CD4-positive, alpha-beta T cell treated with Interleukin-15 for 1 hour (primary cell): Measurements from ENCODE around the gene PPIF.

ENCODE experiments used
- DNase-seq: peaks from one replicate; pipeline ENCODE4 v3.0.0-alpha.2; 2020

Gene PPIF

GRCh38 chr10:79349766-79350406 is 2.6 kb downstream of the PPIF start:
- no peak for DNase-seq

GRCh38 chr10:79350407-79351154 is 3.3 kb downstream of the PPIF start:
- DNase-seq = no peak

- no peak for DNase-seq
Measured at GRCh38 chr10:79351332-79351731, 4.1 kb downstream of the PPIF start.

GRCh38 chr10:79352035-79352877 is 5.0 kb downstream of the PPIF start:
- no peak for DNase-seq

GRCh38 chr10:79353000-79353406 is 5.7 kb downstream of the PPIF start:
- peak; percentile 43 for DNase-seq

- no peak for DNase-seq
Measured at GRCh38 chr10:79353726-79354125, 6.5 kb downstream of the PPIF start.

GRCh38 chr10:79354141-79354540 is 6.9 kb downstream of the PPIF start:
- no peak for DNase-seq

- DNase-seq = no peak
Measured at GRCh38 chr10:79354615-79355014, 7.3 kb downstream of the PPIF start.

GRCh38 chr10:79355420-79356017 is 8.2 kb downstream of the PPIF start:
- DNase-seq = no peak

- peak; percentile 43 for DNase-seq
Measured at GRCh38 chr10:79356104-79356503, 8.8 kb downstream of the PPIF start.

- DNase-seq = no peak
Measured at GRCh38 chr10:79357180-79357579, 9.9 kb downstream of the PPIF start.

- no peak for DNase-seq
Measured at GRCh38 chr10:79358811-79359210, 11.5 kb downstream of the PPIF start.

GRCh38 chr10:79359816-79360498 is 12.7 kb downstream of the PPIF start:
- DNase-seq = no peak

GRCh38 chr10:79360499-79361342 is 13.5 kb downstream of the PPIF start:
- no peak for DNase-seq

GRCh38 chr10:79361726-79362397 is 14.6 kb downstream of the PPIF start:
- no peak for DNase-seq

GRCh38 chr10:79367426-79368189 is 20.3 kb downstream of the PPIF start:
- no peak for DNase-seq

- DNase-seq = no peak
Measured at GRCh38 chr10:79372871-79373270, 25.6 kb downstream of the PPIF start.

GRCh38 chr10:79374312-79375191 is 27.3 kb downstream of the PPIF start:
- DNase-seq = peak; percentile 67
